ENCODE measurements around the gene ADCY9.

GRCh38 chr16:4062212-4062802 is 53.9 kb downstream of the ADCY9 start:
- TF ChIP-seq CTCF (optimal IDR thresholded peaks at IDR 0.05 in 1 of 3, IDR thresholded peaks at IDR 0.05 in 1 of 3, conservative IDR thresholded peaks at IDR 0.05 in 1 of 3; ENCODE audit: extremely low read depth in 1 of 3, insufficient read depth in 2 of 3, low read length in 3 of 3) (no peak), EZH2 (IDR thresholded peaks at IDR 0.05; ENCODE audit: low read length) (no peak)
